SK-N-SH treated with all-trans-retinoic acid at 6 μM for 48 hours (cell line): Measurements from ENCODE around the gene XDH.

ENCODE experiments used
- ATAC-seq: fragments of 200-7000 bp; cut with Tn5 transposase; 3 replicates; pipeline ENCODE4 v1.9.1; 2020; ENCODE audit warnings: mild to moderate bottlenecking, moderate library complexity
- ARNTL ChIP-seq: fragments of 450-650 bp; formaldehyde crosslinking; IDR thresholded peaks from 2 replicates; pipeline ENCODE4 v1.5.0; 2020; ENCODE audit warnings: low read depth, mild to moderate bottlenecking, moderate library complexity, borderline replicate concordance
- BACH2 ChIP-seq: fragments of 250-450 bp; sonication (Bioruptor Pico); IDR thresholded peaks from 2 replicates; pipeline ENCODE4 v1.9.0; 2021; ENCODE audit warnings: mild to moderate bottlenecking, borderline replicate concordance
- CSDC2 ChIP-seq: fragments of 250-450 bp; sonication (Bioruptor Pico); IDR thresholded peaks from 2 replicates; pipeline ENCODE4 v1.5.0; 2020; ENCODE audit warnings: mild to moderate bottlenecking, moderate library complexity
- ESRRG ChIP-seq: fragments of 250-450 bp; sonication (Bioruptor Pico); IDR thresholded peaks from 2 replicates; pipeline ENCODE4 v1.6.1; 2021; ENCODE audit warnings: mild to moderate bottlenecking
- GLIS3 ChIP-seq: fragments of 250-450 bp; sonication (Bioruptor Pico); IDR thresholded peaks from 2 replicates; pipeline ENCODE4 v1.5.0; 2020; ENCODE audit warnings: mild to moderate bottlenecking, moderate library complexity
- ISL1 ChIP-seq: fragments of 250-450 bp; sonication (Bioruptor Pico); IDR thresholded peaks from 2 replicates; pipeline ENCODE4 v2.1.2; 2022; ENCODE audit warnings: mild to moderate bottlenecking, moderate library complexity
- OSR1 ChIP-seq: fragments of 250-450 bp; sonication (Bioruptor Pico); IDR thresholded peaks from 2 replicates; pipeline ENCODE4 v1.8.0; 2022; ENCODE audit warnings: moderate library complexity, mild to moderate bottlenecking, inconsistent platforms
- PPARA ChIP-seq: fragments of 250-450 bp; sonication (Bioruptor Pico); IDR thresholded peaks from 2 replicates; pipeline ENCODE4 v1.5.0; 2020; ENCODE audit warnings: mild to moderate bottlenecking, borderline replicate concordance
- RARB ChIP-seq: fragments of 250-450 bp; sonication (Bioruptor Pico); IDR thresholded peaks from 2 replicates; pipeline ENCODE4 v1.8.0; 2021; ENCODE audit warnings: mild to moderate bottlenecking, moderate library complexity
- SNAI2 ChIP-seq: fragments of 250-450 bp; sonication (Bioruptor Pico); IDR thresholded peaks from 2 replicates; pipeline ENCODE4 v1.5.0; 2020; ENCODE audit warnings: mild to moderate bottlenecking, moderate library complexity
- TCF4 ChIP-seq: fragments of 250-450 bp; sonication (Bioruptor Pico); IDR thresholded peaks from 2 replicates; pipeline ENCODE4 v1.8.0; 2021; ENCODE audit warnings: mild to moderate bottlenecking, moderate library complexity, borderline replicate concordance
- TOX ChIP-seq: fragments of 250-450 bp; sonication (Bioruptor Pico); IDR thresholded peaks from 2 replicates; pipeline ENCODE4 v1.8.0; 2021; ENCODE audit warnings: mild to moderate bottlenecking, moderate library complexity, borderline replicate concordance
- ZC3H10 ChIP-seq: fragments of 250-450 bp; sonication (Bioruptor Pico); IDR thresholded peaks from 2 replicates; pipeline ENCODE4 v1.5.1; 2021; ENCODE audit warnings: mild to moderate bottlenecking, moderate library complexity
- ZFP3 ChIP-seq: fragments of 250-450 bp; sonication (Bioruptor Pico); IDR thresholded peaks from 2 replicates; pipeline ENCODE4 v1.5.0; 2020; ENCODE audit warnings: mild to moderate bottlenecking, moderate library complexity
- ZFP30 ChIP-seq: fragments of 450-650 bp; formaldehyde crosslinking; IDR thresholded peaks from 2 replicates; pipeline ENCODE4 v1.5.0; 2022; ENCODE audit warnings: mild to moderate bottlenecking, moderate library complexity
- ZNF565 ChIP-seq: fragments of 450-650 bp; formaldehyde crosslinking; conservative IDR thresholded peaks from 2 replicates; pipeline ENCODE4 v1.5.0; 2020; ENCODE audit warnings: low read depth, mild to moderate bottlenecking, moderate library complexity
- ZNF70 ChIP-seq: fragments of 450-650 bp; formaldehyde crosslinking; IDR thresholded peaks from 2 replicates; pipeline ENCODE4 v1.5.0; 2020; ENCODE audit warnings: mild to moderate bottlenecking, moderate library complexity
- ZNF8 ChIP-seq: fragments of 450-650 bp; formaldehyde crosslinking; IDR thresholded peaks from 2 replicates; pipeline ENCODE4 v1.5.0; 2020; ENCODE audit warnings: mild to moderate bottlenecking, moderate library complexity
- TF ChIP-seq, protein P1 (sequence below): fragments of 250-450 bp; sonication (Bioruptor Pico); IDR thresholded peaks from 2 replicates; pipeline ENCODE4 v1.5.1; 2020; ENCODE audit warnings: low read depth, mild to moderate bottlenecking, moderate library complexity
- TF ChIP-seq, protein P2 (sequence below): fragments of 250-450 bp; sonication (Bioruptor Pico); IDR thresholded peaks from 2 replicates; pipeline ENCODE4 v1.5.1; 2021; ENCODE audit warnings: mild to moderate bottlenecking, moderate library complexity
- TF ChIP-seq, protein P3 (sequence below): fragments of 250-450 bp; sonication (Bioruptor Pico); IDR thresholded peaks from 2 replicates; pipeline ENCODE4 v1.8.0; 2021; ENCODE audit warnings: low read depth, mild to moderate bottlenecking, moderate library complexity, borderline replicate concordance
- TF ChIP-seq, protein P4 (sequence below): fragments of 250-450 bp; sonication (Bioruptor Pico); IDR thresholded peaks from 2 replicates; pipeline ENCODE4 v1.5.0; 2020; ENCODE audit warnings: mild to moderate bottlenecking, moderate library complexity

The XDH gene

DNA sequence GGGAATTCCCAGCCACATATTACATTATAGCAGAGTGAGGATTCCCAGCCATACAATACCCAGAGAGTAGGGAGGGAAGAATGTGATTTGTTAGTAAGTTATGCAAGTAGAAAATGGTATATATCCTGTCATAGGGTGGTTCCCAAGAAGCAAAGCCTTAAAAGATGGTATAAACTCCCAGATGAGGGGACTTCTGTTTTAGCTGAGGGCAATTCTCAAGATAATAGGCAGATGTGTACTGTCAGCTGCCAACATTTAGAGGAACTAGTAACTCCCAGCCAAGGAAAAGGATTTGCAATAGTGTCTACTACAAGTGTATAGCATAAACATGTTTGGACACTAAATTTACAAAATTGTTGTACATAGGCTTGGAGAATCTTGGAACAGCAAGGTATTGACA lies 86.5 kb downstream of the XDH start:
- no peak for ATAC-seq
- TF ChIP-seq GLIS3 (CRISPR knock-in tag) (no peak), CSDC2 (CRISPR knock-in tag) (no peak), ZFP30 (CRISPR knock-in tag) (no peak), ZFP3 (no peak), SNAI2 (CRISPR knock-in tag) (no peak), RARB (CRISPR knock-in tag) (no peak)

DNA sequence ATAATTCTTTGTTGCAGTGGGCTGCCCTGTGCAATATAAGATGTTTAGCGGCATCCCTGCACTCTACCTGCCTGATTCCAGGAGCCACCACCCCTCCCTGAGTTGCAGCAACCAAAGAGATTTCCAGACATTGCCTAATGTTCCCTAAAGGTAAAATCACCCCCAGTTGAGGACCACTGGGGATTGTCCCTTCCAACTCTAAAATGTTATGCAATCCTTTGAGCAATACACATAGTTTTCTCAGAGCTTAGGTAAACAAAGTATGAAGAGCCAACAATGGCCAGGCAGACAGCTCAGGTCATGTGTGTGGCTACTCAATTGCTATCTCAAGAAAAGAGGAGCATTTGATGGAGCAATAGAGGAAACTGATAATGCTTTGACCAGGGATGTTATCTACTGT lies 87.0 kb downstream of the XDH start:
- no peak for ATAC-seq
- TF ChIP-seq ZNF70 (no peak), ESRRG (no peak), SNAI2 (CRISPR knock-in tag) (no peak), BACH2 (CRISPR knock-in tag) (no peak), RARB (CRISPR knock-in tag) (no peak), TOX (no peak), PPARA (CRISPR knock-in tag) (no peak), CSDC2 (CRISPR knock-in tag) (no peak), OSR1 (CRISPR knock-in tag) (no peak)
- TF ChIP-seq, protein P1, sequence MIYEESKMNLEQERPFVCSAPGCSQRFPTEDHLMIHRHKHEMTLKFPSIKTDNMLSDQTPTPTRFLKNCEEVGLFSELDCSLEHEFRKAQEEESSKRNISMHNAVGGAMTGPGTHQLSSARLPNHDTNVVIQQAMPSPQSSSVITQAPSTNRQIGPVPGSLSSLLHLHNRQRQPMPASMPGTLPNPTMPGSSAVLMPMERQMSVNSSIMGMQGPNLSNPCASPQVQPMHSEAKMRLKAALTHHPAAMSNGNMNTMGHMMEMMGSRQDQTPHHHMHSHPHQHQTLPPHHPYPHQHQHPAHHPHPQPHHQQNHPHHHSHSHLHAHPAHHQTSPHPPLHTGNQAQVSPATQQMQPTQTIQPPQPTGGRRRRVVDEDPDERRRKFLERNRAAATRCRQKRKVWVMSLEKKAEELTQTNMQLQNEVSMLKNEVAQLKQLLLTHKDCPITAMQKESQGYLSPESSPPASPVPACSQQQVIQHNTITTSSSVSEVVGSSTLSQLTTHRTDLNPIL (CRISPR knock-in tag) = no peak
- TF ChIP-seq, protein P2, sequence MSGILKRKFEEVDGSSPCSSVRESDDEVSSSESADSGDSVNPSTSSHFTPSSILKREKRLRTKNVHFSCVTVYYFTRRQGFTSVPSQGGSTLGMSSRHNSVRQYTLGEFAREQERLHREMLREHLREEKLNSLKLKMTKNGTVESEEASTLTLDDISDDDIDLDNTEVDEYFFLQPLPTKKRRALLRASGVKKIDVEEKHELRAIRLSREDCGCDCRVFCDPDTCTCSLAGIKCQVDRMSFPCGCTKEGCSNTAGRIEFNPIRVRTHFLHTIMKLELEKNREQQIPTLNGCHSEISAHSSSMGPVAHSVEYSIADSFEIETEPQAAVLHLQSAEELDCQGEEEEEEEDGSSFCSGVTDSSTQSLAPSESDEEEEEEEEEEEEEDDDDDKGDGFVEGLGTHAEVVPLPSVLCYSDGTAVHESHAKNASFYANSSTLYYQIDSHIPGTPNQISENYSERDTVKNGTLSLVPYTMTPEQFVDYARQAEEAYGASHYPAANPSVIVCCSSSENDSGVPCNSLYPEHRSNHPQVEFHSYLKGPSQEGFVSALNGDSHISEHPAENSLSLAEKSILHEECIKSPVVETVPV = no peak
- TF ChIP-seq, protein P3, sequence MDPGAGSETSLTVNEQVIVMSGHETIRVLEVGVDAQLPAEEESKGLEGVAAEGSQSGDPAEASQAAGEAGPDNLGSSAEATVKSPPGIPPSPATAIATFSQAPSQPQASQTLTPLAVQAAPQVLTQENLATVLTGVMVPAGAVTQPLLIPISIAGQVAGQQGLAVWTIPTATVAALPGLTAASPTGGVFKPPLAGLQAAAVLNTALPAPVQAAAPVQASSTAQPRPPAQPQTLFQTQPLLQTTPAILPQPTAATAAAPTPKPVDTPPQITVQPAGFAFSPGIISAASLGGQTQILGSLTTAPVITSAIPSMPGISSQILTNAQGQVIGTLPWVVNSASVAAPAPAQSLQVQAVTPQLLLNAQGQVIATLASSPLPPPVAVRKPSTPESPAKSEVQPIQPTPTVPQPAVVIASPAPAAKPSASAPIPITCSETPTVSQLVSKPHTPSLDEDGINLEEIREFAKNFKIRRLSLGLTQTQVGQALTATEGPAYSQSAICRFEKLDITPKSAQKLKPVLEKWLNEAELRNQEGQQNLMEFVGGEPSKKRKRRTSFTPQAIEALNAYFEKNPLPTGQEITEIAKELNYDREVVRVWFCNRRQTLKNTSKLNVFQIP (CRISPR knock-in tag) = no peak
- TF ChIP-seq, all 23 proteins: peak for 0

DNA sequence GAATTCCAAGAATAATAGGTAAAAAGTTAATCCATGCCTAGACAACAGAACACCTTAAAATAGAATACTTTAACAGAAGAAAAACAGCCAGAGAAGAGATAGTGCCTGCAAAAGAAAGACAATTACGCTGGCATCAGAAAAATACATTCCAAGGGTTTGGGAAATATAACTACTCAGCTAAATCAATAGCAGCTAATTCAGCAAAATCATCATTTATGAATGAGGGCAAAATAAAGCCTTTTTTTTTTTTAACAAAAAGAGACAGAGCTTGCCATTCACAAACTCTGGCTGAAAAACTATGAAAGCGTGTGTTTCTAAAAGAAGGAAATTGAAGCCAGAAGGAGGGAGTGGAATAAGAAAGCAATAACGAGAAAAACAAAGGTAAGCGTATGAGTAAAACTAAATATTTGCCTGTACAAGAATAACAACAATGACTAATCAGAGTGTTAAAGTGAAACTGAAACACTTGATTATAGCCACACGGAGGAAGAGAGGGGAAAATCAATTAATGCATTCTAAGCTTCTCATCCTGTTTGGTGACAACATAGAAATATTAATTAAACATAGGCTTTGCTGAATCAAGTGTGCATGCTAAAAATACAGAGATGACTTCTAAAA lies 90.4 kb downstream of the XDH start:
- ATAC-seq = no peak
- no peak for TF ChIP-seq TCF4 (CRISPR knock-in tag)
- no peak for TF ChIP-seq ZNF8
- TF ChIP-seq ZFP3 = no peak
- no peak for TF ChIP-seq ARNTL (CRISPR knock-in tag)
- TF ChIP-seq ZC3H10 (CRISPR knock-in tag) = no peak
- TF ChIP-seq CSDC2 (CRISPR knock-in tag) = no peak
- no peak for TF ChIP-seq ISL1 (CRISPR knock-in tag)
- TF ChIP-seq, protein P4, sequence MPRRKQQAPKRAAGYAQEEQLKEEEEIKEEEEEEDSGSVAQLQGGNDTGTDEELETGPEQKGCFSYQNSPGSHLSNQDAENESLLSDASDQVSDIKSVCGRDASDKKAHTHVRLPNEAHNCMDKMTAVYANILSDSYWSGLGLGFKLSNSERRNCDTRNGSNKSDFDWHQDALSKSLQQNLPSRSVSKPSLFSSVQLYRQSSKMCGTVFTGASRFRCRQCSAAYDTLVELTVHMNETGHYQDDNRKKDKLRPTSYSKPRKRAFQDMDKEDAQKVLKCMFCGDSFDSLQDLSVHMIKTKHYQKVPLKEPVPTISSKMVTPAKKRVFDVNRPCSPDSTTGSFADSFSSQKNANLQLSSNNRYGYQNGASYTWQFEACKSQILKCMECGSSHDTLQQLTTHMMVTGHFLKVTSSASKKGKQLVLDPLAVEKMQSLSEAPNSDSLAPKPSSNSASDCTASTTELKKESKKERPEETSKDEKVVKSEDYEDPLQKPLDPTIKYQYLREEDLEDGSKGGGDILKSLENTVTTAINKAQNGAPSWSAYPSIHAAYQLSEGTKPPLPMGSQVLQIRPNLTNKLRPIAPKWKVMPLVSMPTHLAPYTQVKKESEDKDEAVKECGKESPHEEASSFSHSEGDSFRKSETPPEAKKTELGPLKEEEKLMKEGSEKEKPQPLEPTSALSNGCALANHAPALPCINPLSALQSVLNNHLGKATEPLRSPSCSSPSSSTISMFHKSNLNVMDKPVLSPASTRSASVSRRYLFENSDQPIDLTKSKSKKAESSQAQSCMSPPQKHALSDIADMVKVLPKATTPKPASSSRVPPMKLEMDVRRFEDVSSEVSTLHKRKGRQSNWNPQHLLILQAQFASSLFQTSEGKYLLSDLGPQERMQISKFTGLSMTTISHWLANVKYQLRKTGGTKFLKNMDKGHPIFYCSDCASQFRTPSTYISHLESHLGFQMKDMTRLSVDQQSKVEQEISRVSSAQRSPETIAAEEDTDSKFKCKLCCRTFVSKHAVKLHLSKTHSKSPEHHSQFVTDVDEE (CRISPR knock-in tag) = no peak
- no peak for TF ChIP-seq ESRRG

DNA sequence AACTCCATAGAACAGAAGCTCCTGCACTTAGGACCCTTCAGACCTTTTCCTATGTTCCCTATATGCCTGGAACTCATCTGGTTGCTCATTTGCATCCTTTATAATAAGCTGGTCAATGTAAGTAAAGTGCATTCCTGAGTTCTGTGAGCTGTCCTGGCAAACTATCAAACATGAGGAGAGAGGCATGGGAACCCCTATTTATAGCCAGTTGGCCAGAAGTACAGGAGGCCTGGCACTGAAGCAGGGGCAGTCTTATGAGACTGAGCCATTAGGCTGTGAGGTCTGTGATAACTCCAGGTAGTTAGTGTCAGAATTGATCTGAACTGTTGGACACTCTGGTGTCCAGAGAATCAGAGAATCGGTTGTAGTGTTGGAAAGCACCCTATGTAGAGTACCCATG lies 92.2 kb downstream of the XDH start:
- TF ChIP-seq RARB (CRISPR knock-in tag) (no peak), ZNF565 (CRISPR knock-in tag) (no peak), GLIS3 (CRISPR knock-in tag) (no peak), ISL1 (CRISPR knock-in tag) (0 out of 2 replicates have a peak, but pooled peaks have one; percentile 44), ARNTL (CRISPR knock-in tag) (no peak), ESRRG (no peak), ZNF8 (no peak)
- TF ChIP-seq, protein P1 (CRISPR knock-in tag) = no peak
- ATAC-seq = peak; percentile 73
